Activated CD4-positive, alpha-beta T cell treated with anti-CD3 and anti-CD28 coated beads, Interleukin-2, amount 50 U/mL, for 24 hours (primary cell): ENCODE data around the gene CDPF1.
"Not testable (repeated sequence)": the region's sequence is repeated elsewhere in the genome, so short reads cannot be mapped to it uniquely, and the experiment has no call there.

Source experiments
- DNase-seq, 2 donors: peaks; one replicate each; pipeline ENCODE4 v3.0.0-alpha.2; 2020; ENCODE audit warnings: low read depth in 1 of 2, low spot score in 1 of 2

The CDPF1 gene

GRCh38 chr22:46281866-46282678 lies 32.0 kb upstream of the CDPF1 start:
- no peak for DNase-seq

- DNase-seq: no peak
Observed at GRCh38 chr22:46280999-46281623, 31.0 kb upstream of the CDPF1 start.

GRCh38 chr22:46280063-46280817 lies 30.1 kb upstream of the CDPF1 start:
- no peak for DNase-seq

- no peak for DNase-seq
Observed at GRCh38 chr22:46278656-46279645, 28.9 kb upstream of the CDPF1 start.

- no peak for DNase-seq
Observed at GRCh38 chr22:46276563-46276962, 26.5 kb upstream of the CDPF1 start.

- DNase-seq: no peak
Observed at GRCh38 chr22:46275455-46276122, 25.5 kb upstream of the CDPF1 start.

GRCh38 chr22:46274381-46274780 lies 24.3 kb upstream of the CDPF1 start:
- no peak for DNase-seq

GRCh38 chr22:46273432-46274148 lies 23.5 kb upstream of the CDPF1 start:
- DNase-seq: no peak

GRCh38 chr22:46272762-46273431 lies 22.8 kb upstream of the CDPF1 start:
- no peak for DNase-seq

- no peak for DNase-seq
Observed at GRCh38 chr22:46272196-46272595, 22.1 kb upstream of the CDPF1 start.

- DNase-seq: no peak
Observed at GRCh38 chr22:46269564-46269963, 19.5 kb upstream of the CDPF1 start.

GRCh38 chr22:46267431-46268279 lies 17.6 kb upstream of the CDPF1 start, which contains the start of gene TTC38:
TTC38 (plus strand) TSS chr22:46268008; CDS start chr22:46268040, 32 bp downstream.
- no peak for DNase-seq

- DNase-seq: not testable (repeated sequence)
Observed at GRCh38 chr22:46265627-46266026, 15.5 kb upstream of the CDPF1 start.

GRCh38 chr22:46264520-46264919 lies 14.4 kb upstream of the CDPF1 start:
- DNase-seq: not testable (repeated sequence)

- DNase-seq: no peak
Observed at GRCh38 chr22:46263216-46263590, 13.1 kb upstream of the CDPF1 start, which contains the start of gene PKDREJ. PKDREJ (minus strand) TSS chr22:46263343; CDS start chr22:46263322, 21 bp downstream.

- no peak for DNase-seq
Observed at GRCh38 chr22:46262449-46263215, 12.5 kb upstream of the CDPF1 start.

GRCh38 chr22:46260038-46260437 lies 9.9 kb upstream of the CDPF1 start:
- DNase-seq: no peak
